Measurements from ENCODE around the gene ZNF554.

- no peak for TF ChIP-seq CTCF (IDR thresholded peaks at IDR 0.05; ENCODE audit: low read depth, low read length)
- TF ChIP-seq EZH2phosphoT487 (IDR thresholded peaks at IDR 0.05; ENCODE audit: low read depth) = no peak
Measured at GRCh38 chr19:2808129-2808941, 11.3 kb upstream of the ZNF554 start.
